Mesodermal cell (in vitro differentiated cells): Measurements from ENCODE around the gene EGF.

ENCODE experiments used
- H3K27ac ChIP-seq: 2 replicates; pipeline ENCODE4 v1.7.0; 2013; ENCODE audit warnings: mild to moderate bottlenecking, low read depth, low read length, moderate library complexity; ENCODE audit not compliant: severe bottlenecking
- H3K36me3 ChIP-seq: 2 replicates; pipeline ENCODE4 v1.7.1; 2013; ENCODE audit warnings: mild to moderate bottlenecking, low read length, moderate library complexity; ENCODE audit not compliant: control insufficient read depth, insufficient read depth
- H3K4me1 ChIP-seq: one replicate; pipeline ENCODE4 v1.7.1; 2013; ENCODE audit warnings: mild to moderate bottlenecking, low read length; ENCODE audit not compliant: insufficient read depth, control insufficient read depth, poor library complexity, severe bottlenecking
- H3K4me3 ChIP-seq: 2 replicates; pipeline ENCODE4 v1.7.0; 2013; ENCODE audit warnings: low read length, control low read depth, mild to moderate bottlenecking; ENCODE audit not compliant: insufficient read depth, poor library complexity, severe bottlenecking; ENCODE audit errors: extremely low read depth
- H3K9me3 ChIP-seq: 2 replicates; pipeline ENCODE4 v1.7.1; 2013; ENCODE audit warnings: mild to moderate bottlenecking, low read length, moderate library complexity; ENCODE audit not compliant: control insufficient read depth
- whole genome bisulfite sequencing, 2 experiments: methylation state at CpG; one replicate each; pipeline ENCODE4 v1.1.5; 2013; ENCODE audit warnings: missing lambda C conversion rate in 2 of 2; ENCODE audit not compliant: insufficient coverage in 2 of 2; 5-methylcytosine and 5-hydroxymethylcytosine counted together

EGF gene

DNA sequence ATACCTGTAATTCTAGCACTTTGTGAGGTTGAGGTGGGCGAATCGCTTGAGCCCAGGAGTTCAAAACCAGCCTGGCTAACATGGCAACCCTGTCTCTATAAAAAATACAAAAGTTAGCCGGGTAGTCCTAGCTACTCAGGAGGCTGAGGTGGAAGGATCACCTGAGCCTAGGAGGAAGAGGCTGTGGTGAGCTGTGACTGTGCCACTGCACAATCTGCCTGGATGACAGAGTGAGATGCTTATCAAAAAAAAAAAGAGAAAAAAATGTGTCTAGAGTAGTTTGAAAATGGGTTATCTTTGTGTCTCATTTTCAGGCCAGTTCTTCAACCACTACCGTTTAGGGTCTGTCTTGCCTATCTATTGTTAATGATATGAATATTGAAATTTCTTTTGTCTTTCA lies 98.1 kb downstream of the EGF start:
- Histone ChIP-seq H3K4me1 (no peaks in the 10 kb centered on the region), H3K36me3 (no peaks in the 10 kb centered on the region), H3K9me3 (no peaks in the 10 kb centered on the region), H3K4me3 (no peak overlapping the region), H3K27ac (no peak overlapping the region)
- 60 to 86% methylated on average over 1 of the region's 4 CpGs for WGBS, 2 experiments

DNA sequence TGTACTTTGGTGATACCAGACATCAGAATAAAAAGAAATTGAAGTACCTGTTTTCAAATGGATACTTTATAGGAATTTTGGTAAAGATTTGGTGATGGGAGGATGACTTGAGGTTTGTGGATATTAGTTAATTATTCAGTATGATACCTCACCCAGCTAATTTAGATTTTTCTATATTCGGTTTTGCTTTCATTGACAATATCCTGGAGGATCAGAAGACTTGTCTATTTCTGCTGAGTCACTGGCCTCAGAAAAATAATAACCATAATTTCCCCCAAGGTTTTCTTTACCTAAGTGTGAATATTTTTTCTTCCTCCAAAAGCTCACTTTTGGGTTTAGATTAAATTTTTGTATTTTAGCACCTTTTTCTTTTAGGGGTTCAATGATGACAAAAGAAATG lies 100.2 kb downstream of the EGF start:
- Histone ChIP-seq H3K27ac (no peak overlapping the region), H3K4me1 (no peaks in the 10 kb centered on the region), H3K4me3 (no peak overlapping the region), H3K36me3 (no peaks in the 10 kb centered on the region), H3K9me3 (no peaks in the 10 kb centered on the region)
- WGBS, 2 experiments = no CpG with 5 or more reads among the region's 1 CpG

DNA sequence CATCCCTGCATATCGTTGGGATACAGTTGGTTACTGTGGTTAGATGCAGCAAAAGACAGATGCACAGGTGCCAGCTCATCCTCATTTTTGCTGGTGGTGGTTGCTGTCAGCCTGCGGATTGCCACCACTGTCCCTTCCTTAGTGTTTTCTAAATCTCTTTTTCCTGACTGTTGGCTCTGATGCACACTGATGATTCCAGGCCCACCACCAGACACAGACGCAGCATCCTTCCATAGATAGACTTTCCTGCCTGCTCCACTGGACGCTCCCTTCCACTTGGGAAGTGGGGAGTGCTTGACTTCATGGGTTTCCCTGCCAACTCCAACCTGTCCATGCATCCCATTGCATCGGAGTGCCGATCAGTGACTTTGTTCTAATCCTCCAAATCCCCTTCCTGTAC lies 101.5 kb downstream of the EGF start:
- H3K9me3 ChIP-seq = no peaks in the 10 kb centered on the region
- 73 to 95% methylated on average over 2 to 4 of the region's 6 CpGs for WGBS, 2 experiments
- H3K27ac ChIP-seq = no peak overlapping the region
- no peaks in the 10 kb centered on the region for H3K4me1 ChIP-seq
- H3K36me3 ChIP-seq = no peaks in the 10 kb centered on the region
- no peak overlapping the region for H3K4me3 ChIP-seq

DNA sequence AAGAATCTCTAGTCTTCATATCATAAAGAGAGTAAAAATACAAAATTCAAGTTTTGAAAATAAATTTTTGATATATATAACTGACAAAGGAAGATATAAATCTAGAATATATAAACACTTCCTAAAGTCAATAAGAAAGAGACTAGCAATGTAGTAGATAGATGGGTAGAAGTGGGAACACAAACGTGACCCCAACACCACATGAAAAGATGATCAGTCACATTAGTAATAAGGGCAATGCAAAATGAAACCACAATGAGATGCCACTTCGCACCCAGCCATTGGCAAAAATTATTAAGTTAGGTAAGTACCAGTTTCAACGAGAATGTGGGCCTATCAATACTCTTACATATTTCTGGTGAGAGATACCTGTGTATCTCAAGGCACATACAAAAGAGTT lies 106.5 kb downstream of the EGF start:
- 88 to 100% methylated on average over 1 to 2 of the region's 3 CpGs for WGBS, 2 experiments
- H3K36me3 ChIP-seq = no peaks in the 10 kb centered on the region
- no peaks in the 10 kb centered on the region for H3K9me3 ChIP-seq
- no peak overlapping the region for H3K4me3 ChIP-seq
- no peaks in the 10 kb centered on the region for H3K4me1 ChIP-seq
- H3K27ac ChIP-seq = no peak overlapping the region

DNA sequence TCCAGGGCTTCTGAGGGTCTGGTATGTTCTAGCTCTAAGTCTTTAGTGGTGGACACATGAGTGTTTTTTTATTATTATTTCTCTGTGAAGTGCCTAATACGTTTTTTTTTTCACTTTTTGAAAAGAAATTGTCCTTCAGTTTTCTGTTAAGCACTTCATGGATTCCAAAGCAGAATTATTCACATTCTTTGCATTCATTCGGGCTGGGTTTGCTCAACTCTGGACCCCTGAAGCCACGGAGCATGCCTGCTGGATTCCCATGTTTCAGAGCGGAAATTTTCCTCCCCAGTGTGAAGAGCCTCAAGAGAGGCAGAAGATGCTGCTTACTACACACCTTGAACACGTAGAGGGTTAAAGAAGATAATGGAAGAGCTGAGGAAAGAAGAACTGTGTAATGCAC lies 107.5 kb downstream of the EGF start:
- H3K9me3 ChIP-seq = no peaks in the 10 kb centered on the region
- no peak overlapping the region for H3K4me3 ChIP-seq
- no peaks in the 10 kb centered on the region for H3K4me1 ChIP-seq
- H3K27ac ChIP-seq = peak overlapping the region; percentile 3
- WGBS, 2 experiments = 50 to 52% methylated on average over 1 to 4 of the region's 5 CpGs
- no peaks in the 10 kb centered on the region for H3K36me3 ChIP-seq

- Histone ChIP-seq H3K27ac (peak overlapping the region; percentile 23), H3K4me1 (no peaks in the 10 kb centered on the region), H3K36me3 (no peaks in the 10 kb centered on the region), H3K9me3 (no peaks in the 10 kb centered on the region), H3K4me3 (no peak overlapping the region)
- WGBS, 2 experiments = 79 to 82% methylated on average over 2 of the region's 4 CpGs
Measured at GRCh38 chr4:110020646-110021443, 108.2 kb downstream of the EGF start.

- H3K27ac ChIP-seq = no peak overlapping the region
- H3K36me3 ChIP-seq = no peaks in the 10 kb centered on the region
- 100% methylated on average over 2 of the region's 4 CpGs; no CpG with 5 or more reads in 1 of the 2 experiments for WGBS, 2 experiments
- no peak overlapping the region for H3K4me3 ChIP-seq
- no peaks in the 10 kb centered on the region for H3K9me3 ChIP-seq
- H3K4me1 ChIP-seq = no peaks in the 10 kb centered on the region
Measured at GRCh38 chr4:110022457-110022856, 109.8 kb downstream of the EGF start.

DNA sequence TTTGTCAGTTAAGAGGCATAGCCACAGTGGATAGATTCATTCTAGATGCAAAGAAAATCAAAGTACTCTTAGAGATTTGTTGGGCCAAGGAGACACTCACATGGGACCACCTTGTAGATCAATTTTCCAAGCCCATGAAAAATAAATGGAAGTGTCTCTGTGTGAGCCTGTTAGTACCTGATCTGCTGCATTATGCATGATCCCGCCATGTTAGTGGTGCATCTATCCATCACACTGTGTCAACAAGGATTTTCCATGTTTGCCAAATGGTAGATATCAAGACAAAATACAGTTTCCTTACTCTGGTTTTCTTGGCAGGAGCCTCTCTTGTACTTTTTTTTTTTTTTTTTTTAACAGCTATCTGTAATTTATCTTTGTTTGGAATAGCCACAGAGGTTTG lies 112.4 kb downstream of the EGF start:
- WGBS, 2 experiments = 89% methylated on average over 1 of the region's 1 CpG; no CpG with 5 or more reads in 1 of the 2 experiments
- H3K27ac ChIP-seq = no peak overlapping the region
- H3K9me3 ChIP-seq = no peaks in the 10 kb centered on the region
- H3K4me1 ChIP-seq = no peaks in the 10 kb centered on the region
- no peaks in the 10 kb centered on the region for H3K36me3 ChIP-seq
- no peak overlapping the region for H3K4me3 ChIP-seq

DNA sequence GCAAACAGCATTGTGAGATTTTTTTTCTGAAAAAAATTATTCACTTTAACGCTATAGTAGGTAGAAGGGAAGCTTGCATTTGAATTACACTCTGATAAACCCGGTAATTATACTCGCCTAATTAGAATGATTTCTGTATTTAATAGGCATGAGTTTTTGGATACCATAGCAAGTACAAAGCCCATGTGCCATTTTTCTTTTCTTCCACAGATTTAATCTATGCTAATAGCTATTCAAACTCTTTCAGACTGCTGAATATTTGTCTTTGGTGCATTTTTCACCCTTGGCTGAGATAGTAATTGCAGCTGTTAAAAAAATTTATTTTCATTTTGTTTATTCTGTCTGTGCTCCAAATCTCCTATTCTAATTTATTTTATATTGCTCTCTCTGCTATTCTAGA lies 113.0 kb downstream of the EGF start:
- Histone ChIP-seq H3K36me3 (no peaks in the 10 kb centered on the region), H3K4me1 (no peaks in the 10 kb centered on the region), H3K27ac (no peak overlapping the region), H3K4me3 (no peak overlapping the region), H3K9me3 (no peaks in the 10 kb centered on the region)
- 100% methylated on average over 2 of the region's 3 CpGs; no CpG with 5 or more reads in 1 of the 2 experiments for WGBS, 2 experiments

GRCh38 chr4:110032603-110033002 lies 119.9 kb downstream of the EGF start:
- H3K27ac ChIP-seq = no peak overlapping the region
- no peak overlapping the region for H3K4me3 ChIP-seq
- no peaks in the 10 kb centered on the region for H3K9me3 ChIP-seq
- WGBS, 2 experiments = 75 to 89% methylated on average over 4 to 5 of the region's 7 CpGs
- no peaks in the 10 kb centered on the region for H3K4me1 ChIP-seq
- H3K36me3 ChIP-seq = no peaks in the 10 kb centered on the region

- H3K4me1 ChIP-seq = no peaks in the 10 kb centered on the region
- WGBS, 2 experiments = no CpG with 5 or more reads among the region's 8 CpGs
- no peak overlapping the region for H3K27ac ChIP-seq
- H3K36me3 ChIP-seq = no peaks in the 10 kb centered on the region
- H3K4me3 ChIP-seq = no peak overlapping the region
- H3K9me3 ChIP-seq = no peaks in the 10 kb centered on the region
Measured at GRCh38 chr4:110033355-110034025, 120.8 kb downstream of the EGF start.
